PC-3 (cell line): ENCODE results near the gene TPT1.

Experiments
- CTCF ChIP-seq: fragments of 300-600 bp; sonication (generic); conservative IDR thresholded peaks from 2 replicates; pipeline ENCODE4 v1.5.1; 2017; ENCODE audit warnings: antibody characterized with exemption, low read depth, mild to moderate bottlenecking, low read length
- EZH2 ChIP-seq: fragments of 300-600 bp; sonication (generic); IDR thresholded peaks from one replicate; pipeline ENCODE4 v1.6.1; 2017; ENCODE audit warnings: antibody characterized with exemption, mild to moderate bottlenecking, low read length; ENCODE audit not compliant: unreplicated experiment

GRCh38 chr13:45332036-45332830 lies 8.8 kb downstream of the TPT1 start:
- TF ChIP-seq CTCF: no peak
- no peak for TF ChIP-seq EZH2
